MM.1S (cell line): Measurements from ENCODE around the gene PCIF1.

Source experiments
- EZH2 ChIP-seq: fragments of 300-600 bp; sonication (generic); optimal IDR thresholded peaks from 2 replicates; pipeline ENCODE3; 2017; ENCODE audit warnings: low read depth, mild to moderate bottlenecking, antibody characterized with exemption, low read length, mixed read lengths
- TF ChIP-seq, protein P1 (sequence below): fragments of 300-600 bp; sonication (generic); IDR thresholded peaks from 2 replicates; pipeline ENCODE4 v1.5.1; 2016; ENCODE audit warnings: antibody characterized with exemption, low read length, mixed read lengths

GRCh38 chr20:45951925-45952834 is 17.7 kb downstream of the PCIF1 start:
- no peak for TF ChIP-seq EZH2
- TF ChIP-seq, protein P1, sequence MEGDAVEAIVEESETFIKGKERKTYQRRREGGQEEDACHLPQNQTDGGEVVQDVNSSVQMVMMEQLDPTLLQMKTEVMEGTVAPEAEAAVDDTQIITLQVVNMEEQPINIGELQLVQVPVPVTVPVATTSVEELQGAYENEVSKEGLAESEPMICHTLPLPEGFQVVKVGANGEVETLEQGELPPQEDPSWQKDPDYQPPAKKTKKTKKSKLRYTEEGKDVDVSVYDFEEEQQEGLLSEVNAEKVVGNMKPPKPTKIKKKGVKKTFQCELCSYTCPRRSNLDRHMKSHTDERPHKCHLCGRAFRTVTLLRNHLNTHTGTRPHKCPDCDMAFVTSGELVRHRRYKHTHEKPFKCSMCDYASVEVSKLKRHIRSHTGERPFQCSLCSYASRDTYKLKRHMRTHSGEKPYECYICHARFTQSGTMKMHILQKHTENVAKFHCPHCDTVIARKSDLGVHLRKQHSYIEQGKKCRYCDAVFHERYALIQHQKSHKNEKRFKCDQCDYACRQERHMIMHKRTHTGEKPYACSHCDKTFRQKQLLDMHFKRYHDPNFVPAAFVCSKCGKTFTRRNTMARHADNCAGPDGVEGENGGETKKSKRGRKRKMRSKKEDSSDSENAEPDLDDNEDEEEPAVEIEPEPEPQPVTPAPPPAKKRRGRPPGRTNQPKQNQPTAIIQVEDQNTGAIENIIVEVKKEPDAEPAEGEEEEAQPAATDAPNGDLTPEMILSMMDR = no peak
